HCT116 (cell line): ENCODE data around the gene ANXA3. TPM values are rescaled to one million over a fixed set of nuclear protein-coding genes. Genes with fewer than 3 reads are reported as not detected.

Experiments
- ATAC-seq: fragments of 200-7000 bp; cut with Tn5 transposase; 2 replicates; pipeline ENCODE4 v1.9.1; 2020; ENCODE audit warnings: mild to moderate bottlenecking, moderate library complexity
- BruUV-seq: library from RNA; stranded (reverse); fragments of 400-500 nt; replicated peaks from 2 replicates; lab custom pipeline; 2021; lab: Mats Ljungman, UMichigan
- CTCF ChIA-PET: fragments of 300-600 bp; sonication (Branson Sonifier 250); formaldehyde crosslinking; loops from one replicate; lab custom pipeline; 2021; ENCODE audit warnings: antibody characterized with exemption; lab: Charles Lee
- POLR2A ChIA-PET: fragments of 300-600, 350-600 bp; sonication (Branson Sonifier 250); formaldehyde crosslinking; loops from one replicate; lab custom pipeline; 2021; ENCODE audit warnings: antibody characterized with exemption; lab: Charles Lee
- RAD21 ChIA-PET, 2 experiments: fragments of 300-600 bp; sonication (Branson Sonifier 250); formaldehyde crosslinking; loops; one replicate each; lab custom pipeline; 2023; ENCODE audit warnings: low total read pairs in 2 of 2; ENCODE audit not compliant: uncharacterized antibody in 2 of 2, unreplicated experiment in 2 of 2, low non-redundant PET in 1 of 2; lab: Charles Lee
- DNase-seq: peaks from one replicate; pipeline ENCODE4 v3.0.0-alpha.2; 2010; ENCODE audit warnings: low read depth, low spot score
- H2AFZ ChIP-seq: fragments of 200-600 bp; shearing (Covaris generic), sonication (generic); 2 replicates; pipeline ENCODE4 v1.6.1; 2017; ENCODE audit warnings: low read depth, mixed run types, mixed read lengths, antibody characterized with exemption, low read length; ENCODE audit not compliant: poor library complexity, severe bottlenecking
- H3K27ac ChIP-seq: 2 replicates; pipeline ENCODE4 v1.5.1; 2012; ENCODE audit warnings: low read depth, low read length
- H3K27me3 ChIP-seq: fragments of 200-600 bp; sonication (generic); 2 replicates; pipeline ENCODE4 v1.6.1; 2016; ENCODE audit warnings: mixed run types, low read length, mixed read lengths; ENCODE audit not compliant: insufficient read depth
- H3K36me3 ChIP-seq, 2 experiments: fragments of 200-500 bp in 1 of 2; fragments of 200-600 bp in 1 of 2; sonication (Bioruptor generic) in 1 of 2; sonication (generic) in 1 of 2; 2 replicates each; pipeline versions ENCODE4 v1.5.1 to v1.6.1; 2014 to 2016; ENCODE audit warnings: low read length in 2 of 2, inconsistent platforms in 1 of 2, mixed read lengths in 1 of 2, mixed run types in 1 of 2; ENCODE audit not compliant: insufficient read depth in 2 of 2, control insufficient read depth in 1 of 2
- H3K4me1 ChIP-seq, 2 experiments: fragments of 200-600 bp in 1 of 2; sonication (generic) in 1 of 2; 2 replicates each; pipeline versions ENCODE4 v1.5.1 to v1.6.1; 2012 to 2017; ENCODE audit warnings: low read length in 2 of 2, inconsistent platforms in 1 of 2, mild to moderate bottlenecking in 1 of 2, mixed read lengths in 1 of 2, mixed run types in 1 of 2, moderate library complexity in 1 of 2; ENCODE audit not compliant: insufficient read depth in 2 of 2, control insufficient read depth in 1 of 2
- H3K4me2 ChIP-seq: fragments of 200-600 bp; sonication (generic); 2 replicates; pipeline ENCODE4 v1.6.1; 2017; ENCODE audit warnings: mixed run types, low read length, mixed read lengths
- H3K4me3 ChIP-seq, 2 experiments: fragments of 200-600 bp in 1 of 2; sonication (generic) in 1 of 2; replicated peaks in 1 of 2; 2 replicates each; pipeline ENCODE4 v1.5.1; 2011 to 2016; ENCODE audit warnings: low read length in 2 of 2, control low read depth in 1 of 2, low read depth in 1 of 2, mild to moderate bottlenecking in 1 of 2, mixed read lengths in 1 of 2, mixed run types in 1 of 2
- H3K79me2 ChIP-seq: fragments of 200-600 bp; sonication (generic); 2 replicates; pipeline ENCODE4 v1.6.1; 2017; ENCODE audit warnings: mild to moderate bottlenecking, mixed run types, low read length, moderate library complexity, mixed read lengths; ENCODE audit not compliant: insufficient read depth
- H3K9ac ChIP-seq: fragments of 200-600 bp; sonication (generic); 2 replicates; pipeline ENCODE4 v1.6.1; 2016; ENCODE audit warnings: low read length, mixed read lengths
- H3K9me2 ChIP-seq: fragments of 200-600 bp; sonication (generic), shearing (Covaris generic); 2 replicates; pipeline ENCODE4 v1.6.1; 2017; ENCODE audit warnings: mixed run types, mild to moderate bottlenecking, moderate library complexity; ENCODE audit not compliant: insufficient read depth
- H3K9me3 ChIP-seq, 2 experiments: fragments of 200-500 bp in 1 of 2; fragments of 200-600 bp in 1 of 2; sonication (Bioruptor generic) in 1 of 2; sonication (generic) in 1 of 2; 2 replicates each; pipeline ENCODE4 v1.6.1; 2014 to 2017; ENCODE audit warnings: low read length in 2 of 2, mixed read lengths in 2 of 2, inconsistent platforms in 1 of 2, low read depth in 1 of 2, mild to moderate bottlenecking in 1 of 2, mixed run types in 1 of 2, moderate library complexity in 1 of 2; ENCODE audit not compliant: control insufficient read depth in 1 of 2, insufficient read depth in 1 of 2
- H4K20me1 ChIP-seq: fragments of 200-600 bp; sonication (generic), shearing (Covaris generic); 2 replicates; pipeline ENCODE4 v1.6.1; 2017; ENCODE audit warnings: mixed run types, mild to moderate bottlenecking, moderate library complexity; ENCODE audit not compliant: insufficient read depth
- CBX3 ChIP-seq: IDR thresholded peaks from 2 replicates; pipeline ENCODE4 v1.6.1; 2012; ENCODE audit warnings: low read depth
- CEBPB ChIP-seq: IDR thresholded peaks from 2 replicates; pipeline ENCODE4 v1.6.1; 2012; ENCODE audit warnings: low read depth
- CTCF ChIP-seq, 3 experiments: fragments of 200-600 bp in 1 of 3; sonication (generic) in 1 of 3; IDR thresholded peaks in 2 of 3; conservative IDR thresholded peaks in 1 of 3; 2 replicates each; pipeline ENCODE4 v1.5.1; 2012 to 2017; ENCODE audit warnings: low read depth in 2 of 3, low read length in 2 of 3, antibody characterized with exemption in 1 of 3, borderline replicate concordance in 1 of 3, control low read depth in 1 of 3, mild to moderate bottlenecking in 1 of 3, mixed read lengths in 1 of 3, mixed run types in 1 of 3, moderate library complexity in 1 of 3; ENCODE audit not compliant: insufficient read depth in 1 of 3
- EGR1 ChIP-seq: IDR thresholded peaks from 2 replicates; pipeline ENCODE4 v1.6.1; 2012; ENCODE audit warnings: low read depth
- ELF1 ChIP-seq: IDR thresholded peaks from 2 replicates; pipeline ENCODE4 v1.6.1; 2012; ENCODE audit warnings: low read depth, borderline replicate concordance
- EZH2 ChIP-seq: fragments of 200-600 bp; sonication (generic); IDR thresholded peaks from 2 replicates; pipeline ENCODE4 v1.6.1; 2017; ENCODE audit warnings: antibody characterized with exemption, mixed run types
- EZH2phosphoT487 ChIP-seq: fragments of 200-600 bp; IDR thresholded peaks from 2 replicates; pipeline ENCODE4 v1.6.1; 2018; ENCODE audit warnings: antibody characterized with exemption, borderline replicate concordance
- JUND ChIP-seq: IDR thresholded peaks from 2 replicates; pipeline ENCODE4 v1.6.1; 2012
- MAX ChIP-seq: IDR thresholded peaks from 2 replicates; pipeline ENCODE4 v1.6.1; 2012
- POLR2A ChIP-seq: IDR thresholded peaks from 2 replicates; pipeline ENCODE4 v1.7.0; 2011; ENCODE audit warnings: borderline replicate concordance; ENCODE audit not compliant: insufficient read depth, insufficient read length; ENCODE audit errors: extremely low read depth
- POLR2AphosphoS5 ChIP-seq: IDR thresholded peaks from 2 replicates; pipeline ENCODE4 v1.6.1; 2011; ENCODE audit warnings: mild to moderate bottlenecking, low read depth, low read length, moderate library complexity
- RAD21 ChIP-seq: IDR thresholded peaks from 2 replicates; pipeline ENCODE4 v1.6.1; 2012; ENCODE audit warnings: low read depth, mild to moderate bottlenecking
- REST ChIP-seq: IDR thresholded peaks from 2 replicates; pipeline ENCODE4 v1.6.1; 2012; ENCODE audit warnings: low read depth
- SP1 ChIP-seq: IDR thresholded peaks from 2 replicates; pipeline ENCODE4 v1.6.1; 2012; ENCODE audit warnings: low read depth
- SRF ChIP-seq: IDR thresholded peaks from 2 replicates; pipeline ENCODE4 v1.6.1; 2012; ENCODE audit warnings: low read depth
- TCF7L2 ChIP-seq: IDR thresholded peaks from 2 replicates; pipeline ENCODE4 v1.7.0; 2011; ENCODE audit warnings: borderline replicate concordance, inconsistent platforms; ENCODE audit not compliant: insufficient read depth, insufficient read length; ENCODE audit errors: extremely low read depth
- YY1 ChIP-seq: IDR thresholded peaks from 2 replicates; pipeline ENCODE4 v1.6.1; 2011; ENCODE audit warnings: low read length, low read depth, moderate library complexity, mild to moderate bottlenecking; ENCODE audit not compliant: insufficient replicate concordance; ENCODE audit errors: extremely low read depth
- ZBTB33 ChIP-seq: IDR thresholded peaks from 2 replicates; pipeline ENCODE4 v1.6.1; 2011; ENCODE audit warnings: mild to moderate bottlenecking, low read length, moderate library complexity; ENCODE audit not compliant: insufficient replicate concordance; ENCODE audit errors: extremely low read depth
- ZNF274 ChIP-seq: fragments of 200-500 bp; sonication (Bioruptor generic); IDR thresholded peaks from 2 replicates; pipeline ENCODE4 v1.6.1; 2014; ENCODE audit warnings: mild to moderate bottlenecking, low read depth, low read length, inconsistent platforms
- intact Hi-C: fragments of 100-400 bp; cut with micrococcal nuclease; formaldehyde crosslinking; loops from 2 replicates; pipeline ENCODE4 v1.10.0; 2022
- total RNA-seq: library from RNA; stranded (reverse); gene quantifications from one replicate; pipeline ENCODE4 v1.2.1, GENCODE V29; 2021; ENCODE audit not compliant: unreplicated experiment

Gene ANXA3
- total RNA-seq, 1 experiment from 2014 or later = 158 TPM

- Histone ChIP-seq H3K9me2 (no peaks in the 10 kb centered on the region), H3K79me2 (no peaks in the 10 kb centered on the region), H2AFZ (no peak overlapping the region), H3K9me3 (no peaks in the 10 kb centered on the region), H3K4me2 (peak overlapping the region; percentile 55), H4K20me1 (no peaks in the 10 kb centered on the region), H3K4me1 (peaks cover 31 to 66% of the 10 kb centered on the region in 2 experiments), H3K4me3 (peak overlapping the region in 1 of 2 experiments; percentile 8; a peak in 2 of 4 replicates), H3K27ac (peak overlapping the region; percentile 86), H3K27me3 (no peaks in the 10 kb centered on the region), H3K36me3 (no peaks in the 10 kb centered on the region), H3K9ac (peak overlapping the region; percentile 58)
- ATAC-seq = peak; percentile 93
- DNase-seq = peak; percentile 89
- CTCF ChIA-PET = no interaction called here
- intact Hi-C loops = no loop called here
- POLR2A ChIA-PET = interaction anchor here (0.9 to 1.3 kb wide), 5 partner anchors 10 to 475 kb away, joined by 3 to 4 read pairs (median 4); partner anchors contain the start of gene ANXA3
- RAD21 ChIA-PET = interaction anchor here in 1 of 2 experiments (1.1 kb wide), 1 partner anchor 35 kb away, joined by 4 read pairs; no protein-coding TSS in a partner anchor
- TSS peak; percentile 79 for BruUV-seq
- TF ChIP-seq POLR2AphosphoS5 = no peak
- TF ChIP-seq SP1 = peak; percentile 80
- TF ChIP-seq EZH2 = no peak
- no peak; the same call in 1 of the 2 replicates for TF ChIP-seq MAX
- no peak for TF ChIP-seq EZH2phosphoT487
- TF ChIP-seq CBX3 = no peak
- TF ChIP-seq CTCF (IDR thresholded peaks at IDR 0.05 in 2 of 3, conservative IDR thresholded peaks at IDR 0.05 in 1 of 3; ENCODE audit: borderline replicate concordance in 1 of 3, insufficient read depth in 1 of 3, low read depth in 2 of 3, low read length in 2 of 3) = no peak
- TF ChIP-seq POLR2A = no peak
- TF ChIP-seq YY1 = peak; percentile 17
- TF ChIP-seq RAD21 = no peak
- no peak for TF ChIP-seq ELF1
- peak; percentile 51; the same call in 1 of the 2 replicates for TF ChIP-seq CEBPB
- TF ChIP-seq TCF7L2 = no peak
- TF ChIP-seq EGR1 = no peak
- TF ChIP-seq ZBTB33 = no peak
- TF ChIP-seq JUND = peak; percentile 75
- TF ChIP-seq REST = no peak
- TF ChIP-seq SRF = no peak
- no peak for TF ChIP-seq ZNF274
Measured at GRCh38 chr4:78534286-78534955, 17.1 kb upstream of the ANXA3 start.
